Uterus (tissue), 4 donors: ENCODE results near the gene TRIM69. TPM values are rescaled to one million over a fixed set of nuclear protein-coding genes. Genes with fewer than 3 reads are reported as not detected.

Experiments
- DNase-seq, 2 donors: peaks; one replicate each; pipeline ENCODE4 v3.0.0-alpha.2; 2019 to 2020
- H3K27ac ChIP-seq, 2 donors: fragments of 200-600 bp; sonication (generic); 1 replicate in 1 of 2; 2 replicates in 1 of 2; pipeline ENCODE4 v1.5.1; 2016 to 2018
- H3K27me3 ChIP-seq, 2 donors: fragments of 200-600 bp; sonication (generic); one replicate each; pipeline ENCODE4 v1.5.1; 2018 to 2019; ENCODE audit warnings: control low read depth in 1 of 2
- H3K36me3 ChIP-seq, 2 donors: fragments of 200-600 bp; sonication (generic); one replicate each; pipeline ENCODE4 v1.5.1; 2019; ENCODE audit warnings: control low read depth in 1 of 2
- H3K4me1 ChIP-seq, 2 donors: fragments of 200-600 bp; sonication (generic); one replicate each; pipeline ENCODE4 v1.5.1; 2018 to 2019; ENCODE audit warnings: control low read depth in 1 of 2
- H3K4me3 ChIP-seq, 2 donors: fragments of 200-600 bp; sonication (generic); 1 replicate in 1 of 2; 2 replicates in 1 of 2; pipeline ENCODE4 v1.5.1; 2018 to 2019; ENCODE audit warnings: mild to moderate bottlenecking in 1 of 2
- H3K9me3 ChIP-seq, 2 donors: fragments of 200-600 bp; sonication (generic); one replicate each; pipeline ENCODE4 v1.5.1; 2019; ENCODE audit warnings: control low read depth in 1 of 2
- POLR2A ChIP-seq, 2 donors: fragments of 450-650 bp; IDR thresholded peaks; one replicate each; pipeline ENCODE4 v1.6.1; 2016; ENCODE audit warnings: antibody characterized with exemption in 2 of 2, mild to moderate bottlenecking in 1 of 2, moderate library complexity in 1 of 2
- intact Hi-C: fragments of 100-400 bp; cut with DNase I; formaldehyde crosslinking; loops from one replicate; pipeline ENCODE4 v1.15.1; 2023; ENCODE audit warnings: low total_unique reads
- total RNA-seq, 4 donors: library from RNA; depleted of rRNA in 3 of 4; stranded (reverse); fragments of >200 nt in 3 of 4; gene quantifications; one replicate each; pipeline versions ENCODE4 v1.1.0 to v1.2.4, GENCODE V29; 2014 to 2023
- TF ChIP-seq, protein P1 (sequence below), 4 experiments: fragments of 200-600 bp in 2 of 4; fragments of 450-650 bp in 2 of 4; sonication (generic) in 2 of 4; IDR thresholded peaks; one replicate each; pipeline ENCODE4 v1.5.1; 2016 to 2019; ENCODE audit warnings: antibody characterized with exemption in 4 of 4, mild to moderate bottlenecking in 2 of 4, moderate library complexity in 1 of 4
- donor health status: DM: yes; HTN: yes; CAD: no.

The TRIM69 gene
- total RNA-seq, 4 donors from 2014 or later = 6.1 to 16.2 (median 15.4) TPM

DNA sequence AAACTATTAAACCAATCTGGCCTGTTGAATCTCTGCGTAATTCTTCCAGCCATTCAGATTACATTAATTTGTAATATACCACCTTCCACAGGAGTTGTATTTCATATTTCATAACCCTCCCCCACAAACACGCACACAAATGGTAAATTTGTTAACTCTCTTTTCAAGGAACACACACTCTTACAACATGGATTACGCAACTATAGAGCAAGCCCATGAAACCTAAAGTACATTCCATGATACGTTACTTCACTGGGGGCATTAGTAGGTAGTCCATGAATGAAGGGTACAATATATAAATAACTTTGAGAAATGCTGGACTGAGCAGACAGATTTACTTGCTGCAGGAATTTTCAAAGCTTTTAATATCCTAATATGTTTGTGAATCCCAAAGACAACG lies 65.0 kb downstream of the TRIM69 start:
- intact Hi-C loops = no loop called here

DNA sequence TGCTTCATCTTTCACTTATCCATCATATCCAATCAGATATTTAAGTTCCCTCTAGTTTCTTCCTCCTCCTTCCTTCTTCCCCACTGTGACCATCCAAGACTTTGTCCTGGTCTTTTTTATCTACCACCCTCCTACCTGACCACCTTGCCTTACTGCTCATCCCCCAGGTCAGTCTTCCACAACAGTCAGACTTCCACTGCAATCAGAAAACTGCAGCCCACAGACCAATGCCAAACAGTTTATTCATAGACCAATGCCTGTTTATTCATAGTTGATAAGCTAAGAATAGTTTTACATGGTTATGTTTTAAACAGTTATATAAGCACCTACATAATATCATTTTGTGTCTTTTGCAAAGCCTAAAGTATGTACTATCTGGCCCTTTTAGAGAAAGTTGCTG lies 65.5 kb downstream of the TRIM69 start:
- Histone ChIP-seq H3K27me3 (no peaks in the 10 kb centered on the region), H3K4me3 (no peak overlapping the region), H3K27ac (no peak overlapping the region), H3K36me3 (no peaks in the 10 kb centered on the region), H3K9me3 (no peaks in the 10 kb centered on the region), H3K4me1 (no peaks in the 10 kb centered on the region)
- DNase-seq = no peak
- intact Hi-C loops = no loop called here
- TF ChIP-seq, protein P1, sequence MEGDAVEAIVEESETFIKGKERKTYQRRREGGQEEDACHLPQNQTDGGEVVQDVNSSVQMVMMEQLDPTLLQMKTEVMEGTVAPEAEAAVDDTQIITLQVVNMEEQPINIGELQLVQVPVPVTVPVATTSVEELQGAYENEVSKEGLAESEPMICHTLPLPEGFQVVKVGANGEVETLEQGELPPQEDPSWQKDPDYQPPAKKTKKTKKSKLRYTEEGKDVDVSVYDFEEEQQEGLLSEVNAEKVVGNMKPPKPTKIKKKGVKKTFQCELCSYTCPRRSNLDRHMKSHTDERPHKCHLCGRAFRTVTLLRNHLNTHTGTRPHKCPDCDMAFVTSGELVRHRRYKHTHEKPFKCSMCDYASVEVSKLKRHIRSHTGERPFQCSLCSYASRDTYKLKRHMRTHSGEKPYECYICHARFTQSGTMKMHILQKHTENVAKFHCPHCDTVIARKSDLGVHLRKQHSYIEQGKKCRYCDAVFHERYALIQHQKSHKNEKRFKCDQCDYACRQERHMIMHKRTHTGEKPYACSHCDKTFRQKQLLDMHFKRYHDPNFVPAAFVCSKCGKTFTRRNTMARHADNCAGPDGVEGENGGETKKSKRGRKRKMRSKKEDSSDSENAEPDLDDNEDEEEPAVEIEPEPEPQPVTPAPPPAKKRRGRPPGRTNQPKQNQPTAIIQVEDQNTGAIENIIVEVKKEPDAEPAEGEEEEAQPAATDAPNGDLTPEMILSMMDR (IDR thresholded peaks at IDR 0.05) = no peak
- TF ChIP-seq POLR2A (IDR thresholded peaks at IDR 0.05) = no peak

More for the DNA sequence above, 65.0 kb downstream of the TRIM69 start:
- Histone ChIP-seq H3K4me1 (no peaks in the 10 kb centered on the region), H3K36me3 (no peaks in the 10 kb centered on the region), H3K9me3 (no peaks in the 10 kb centered on the region), H3K4me3 (no peak overlapping the region), H3K27ac (no peak overlapping the region), H3K27me3 (no peaks in the 10 kb centered on the region)
- DNase-seq = no peak
- no peak for TF ChIP-seq POLR2A (IDR thresholded peaks at IDR 0.05)
- TF ChIP-seq, protein P1 (IDR thresholded peaks at IDR 0.05) = no peak

DNA sequence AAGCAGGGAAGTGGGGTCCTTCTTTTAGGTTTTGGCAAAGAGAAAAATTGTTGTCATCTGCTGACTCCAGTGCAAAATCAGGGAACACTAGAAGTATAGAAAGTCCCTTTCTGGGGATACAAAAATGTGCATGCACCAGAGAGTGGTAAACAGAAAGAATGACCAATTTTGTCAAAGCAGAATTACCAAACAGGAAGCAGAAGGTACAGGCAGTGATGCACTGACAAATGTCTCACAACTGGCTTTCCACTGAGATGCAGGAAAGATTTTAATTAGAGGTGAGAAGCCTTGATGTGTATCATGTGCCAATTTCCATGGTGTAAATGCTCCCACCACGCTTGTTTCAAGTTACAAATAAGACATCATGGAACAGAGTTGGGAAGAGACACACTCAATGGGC lies 66.0 kb downstream of the TRIM69 start:
- H3K27ac ChIP-seq = no peak overlapping the region
- no peaks in the 10 kb centered on the region for H3K36me3 ChIP-seq
- H3K4me1 ChIP-seq = no peaks in the 10 kb centered on the region
- TF ChIP-seq POLR2A (IDR thresholded peaks at IDR 0.05) = no peak
- TF ChIP-seq, protein P1 (IDR thresholded peaks at IDR 0.05) = no peak
- H3K27me3 ChIP-seq = no peaks in the 10 kb centered on the region
- H3K9me3 ChIP-seq = no peaks in the 10 kb centered on the region
- DNase-seq = no peak
- no peak overlapping the region for H3K4me3 ChIP-seq
- intact Hi-C loops = no loop called here

DNA sequence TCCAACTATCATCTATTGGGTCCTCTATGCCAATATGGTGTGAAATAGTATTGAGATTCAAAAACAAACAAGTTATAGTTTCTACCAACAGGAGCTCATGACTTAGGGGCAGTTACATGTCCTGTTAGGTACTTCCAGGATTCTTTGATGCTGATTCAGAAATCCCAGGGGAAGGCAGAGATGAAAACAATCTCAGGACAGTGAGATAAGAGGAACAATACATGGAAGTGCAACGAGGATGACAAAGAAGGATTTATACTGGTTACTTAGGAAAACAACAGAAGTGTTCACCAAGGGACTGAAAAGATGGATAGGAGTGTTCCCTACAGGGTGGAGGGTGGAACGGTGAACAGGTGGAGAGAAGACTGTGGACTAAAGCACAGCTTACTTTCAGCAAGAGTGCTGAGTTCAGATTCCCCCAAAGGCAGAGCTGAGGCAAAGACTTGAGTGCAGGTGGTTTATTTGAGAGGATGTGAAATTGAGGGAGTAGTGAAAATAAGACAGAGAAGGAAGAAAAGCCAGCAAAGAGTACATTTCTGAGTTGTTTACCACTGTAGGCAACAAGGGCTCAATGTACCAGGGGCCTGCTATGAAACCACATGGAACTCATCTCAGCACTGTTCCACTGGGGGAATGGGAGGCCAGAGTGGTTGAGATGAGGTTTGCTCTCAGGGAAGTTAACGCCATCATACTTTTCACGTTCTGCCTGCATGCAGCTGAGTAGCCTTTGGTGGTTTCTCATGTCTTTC lies 68.1 kb downstream of the TRIM69 start:
- H3K4me1 ChIP-seq = no peaks in the 10 kb centered on the region
- DNase-seq = no peak
- H3K36me3 ChIP-seq = no peaks in the 10 kb centered on the region
- intact Hi-C loops = no loop called here
- TF ChIP-seq, protein P1 (IDR thresholded peaks at IDR 0.05) = no peak
- no peaks in the 10 kb centered on the region for H3K27me3 ChIP-seq
- no peak overlapping the region for H3K27ac ChIP-seq
- H3K9me3 ChIP-seq = no peaks in the 10 kb centered on the region
- no peak overlapping the region for H3K4me3 ChIP-seq

DNA sequence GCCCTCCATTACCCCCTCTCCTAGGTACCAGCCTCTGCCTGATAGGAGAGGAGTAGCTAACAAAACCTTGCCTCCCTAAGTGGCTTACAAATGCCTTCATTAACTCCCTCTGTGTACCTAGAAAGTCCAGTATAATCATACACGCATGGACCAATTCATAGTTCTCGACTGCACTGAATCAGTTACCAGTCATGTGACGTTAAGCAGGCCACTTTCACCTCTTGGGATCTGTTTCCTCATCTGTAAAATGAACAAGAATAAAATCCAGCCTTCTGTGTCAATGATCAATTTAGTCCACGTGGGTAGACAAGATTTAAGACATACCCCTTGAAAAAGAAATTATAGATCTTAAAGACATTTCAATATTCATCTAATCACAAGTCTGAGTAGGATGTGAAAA lies 72.2 kb downstream of the TRIM69 start:
- H3K4me1 ChIP-seq = no peaks in the 10 kb centered on the region
- H3K9me3 ChIP-seq = no peaks in the 10 kb centered on the region
- no peak overlapping the region for H3K27ac ChIP-seq
- intact Hi-C loops = no loop called here
- no peaks in the 10 kb centered on the region for H3K36me3 ChIP-seq
- no peaks in the 10 kb centered on the region for H3K27me3 ChIP-seq
- TF ChIP-seq, protein P1 (IDR thresholded peaks at IDR 0.05) = no peak
- TF ChIP-seq POLR2A (IDR thresholded peaks at IDR 0.05) = no peak
- DNase-seq = no peak
- no peak overlapping the region for H3K4me3 ChIP-seq
